Measurements from ENCODE around the gene HACD1.

Gene HACD1

GRCh38 chr10:17576768-17577167, 40.4 kb downstream of the HACD1 start:
- DNase-seq: no peak

DNA sequence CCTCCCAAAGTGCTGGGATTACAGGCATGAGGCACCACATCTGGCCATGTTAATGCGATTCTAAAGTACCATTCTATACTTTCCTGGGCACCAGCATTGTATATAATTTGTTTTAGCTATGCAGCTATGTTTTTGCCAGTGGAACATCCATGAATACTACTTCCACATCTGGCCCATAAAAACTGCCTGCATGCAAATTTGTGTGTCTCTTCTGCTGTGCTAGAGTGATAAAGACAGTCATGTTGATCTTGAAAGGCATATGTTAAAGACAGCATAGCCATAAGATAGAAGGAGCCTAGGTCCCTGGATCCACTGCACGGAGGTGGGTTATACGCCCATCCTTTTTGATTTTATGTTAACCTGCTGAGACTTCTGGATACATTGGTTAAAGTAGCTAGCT, 52.3 kb downstream of the HACD1 start:
- no peak for DNase-seq

DNA sequence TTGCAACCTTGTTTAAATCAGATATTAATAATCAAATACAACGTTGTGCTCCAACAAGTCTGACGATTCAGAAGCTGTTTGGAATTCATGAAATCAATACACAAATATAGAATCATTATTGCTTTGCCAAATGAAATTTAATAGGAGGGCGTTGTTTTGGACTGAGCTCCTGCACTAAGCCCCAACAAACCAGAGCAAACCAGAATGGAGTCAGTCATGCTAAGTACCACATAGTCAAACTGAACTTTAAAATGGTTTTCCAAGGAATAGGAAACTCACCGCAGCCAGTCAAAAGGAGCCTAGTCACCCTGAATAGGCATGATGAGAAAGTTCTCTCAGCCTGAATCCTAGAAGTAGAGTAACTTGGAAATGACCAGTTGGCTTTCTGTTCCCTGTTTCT, 53.7 kb downstream of the HACD1 start:
- no peak for DNase-seq

DNA sequence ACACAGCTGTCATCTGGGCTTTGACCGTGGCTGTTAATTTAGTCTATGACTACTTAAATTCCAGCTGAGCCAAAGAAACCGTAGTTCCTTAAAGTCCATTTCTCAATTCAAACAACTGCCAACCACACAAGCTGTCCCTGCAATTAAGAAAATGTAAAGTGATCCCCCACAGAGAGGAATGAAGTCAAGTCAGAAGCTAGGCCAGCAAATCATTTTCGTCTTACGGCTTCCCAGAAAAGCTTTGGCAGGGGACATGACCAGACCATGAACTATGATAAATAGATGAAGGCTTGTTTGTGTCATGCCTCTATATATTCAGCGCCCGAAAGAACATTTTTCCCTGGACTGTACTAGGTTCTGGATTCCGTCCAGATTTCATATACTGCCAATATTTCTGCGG, 54.6 kb downstream of the HACD1 start:
- no peak for DNase-seq

DNA sequence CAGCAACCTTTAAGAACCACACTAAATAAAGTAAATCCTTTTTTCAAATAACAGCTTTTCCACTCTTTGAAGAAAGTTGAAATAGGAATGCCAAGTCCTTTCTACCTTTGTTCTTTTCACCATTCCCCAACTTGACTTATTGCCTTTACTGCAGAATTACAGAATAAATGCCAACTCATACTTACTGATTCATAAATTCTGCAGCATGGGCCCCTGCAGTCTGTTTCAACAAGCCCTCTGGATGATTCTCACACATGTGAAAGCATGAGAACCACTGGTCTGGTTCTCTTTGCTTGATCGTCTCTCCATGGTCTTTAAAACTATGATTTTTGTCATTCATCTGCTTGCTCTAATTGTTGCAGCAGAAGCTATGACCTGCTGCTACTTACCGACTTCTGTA, 56.1 kb downstream of the HACD1 start:
- no peak for DNase-seq

GRCh38 chr10:17557459-17557858, 59.7 kb downstream of the HACD1 start:
- DNase-seq: no peak

DNA sequence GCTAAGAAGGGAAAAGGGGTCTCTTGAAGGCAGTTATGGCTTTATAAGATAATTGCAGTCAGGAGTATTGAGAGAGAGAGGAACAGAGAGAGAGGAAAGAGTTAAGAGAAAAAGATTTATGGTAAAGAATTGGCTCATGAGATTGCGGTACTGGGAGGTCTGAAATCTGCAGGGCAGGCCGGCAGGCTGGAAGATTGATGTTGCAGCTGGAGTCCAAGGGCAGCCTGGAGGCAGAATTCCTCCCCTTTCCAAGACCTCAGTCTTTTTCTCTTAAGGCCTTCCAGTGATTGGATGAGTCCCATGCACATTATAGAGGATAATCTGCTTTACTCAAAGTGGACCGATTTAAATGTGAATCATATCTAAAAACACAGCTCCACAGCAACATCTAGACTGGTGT, 68.4 kb downstream of the HACD1 start:
- DNase-seq: no peak

GRCh38 chr10:17548162-17548561, 69.0 kb downstream of the HACD1 start:
- DNase-seq: no peak

GRCh38 chr10:17547060-17547459, 70.1 kb downstream of the HACD1 start:
- DNase-seq: no peak

- no peak for DNase-seq
These were observed 72.7 kb downstream of the HACD1 start for GRCh38 chr10:17544465-17544864.
